NB4 (cell line): Measurements from ENCODE around the gene GMDS.

Experiments used
- POLR2A ChIP-seq: IDR thresholded peaks from 2 replicates; pipeline ENCODE4 v1.6.1; 2011; ENCODE audit warnings: mild to moderate bottlenecking; ENCODE audit not compliant: insufficient read length; ENCODE audit errors: extremely low read depth
- TF ChIP-seq, protein P1 (sequence below): IDR thresholded peaks from one replicate; pipeline ENCODE4 v1.5.1; 2012; ENCODE audit warnings: low read depth, low read length

DNA sequence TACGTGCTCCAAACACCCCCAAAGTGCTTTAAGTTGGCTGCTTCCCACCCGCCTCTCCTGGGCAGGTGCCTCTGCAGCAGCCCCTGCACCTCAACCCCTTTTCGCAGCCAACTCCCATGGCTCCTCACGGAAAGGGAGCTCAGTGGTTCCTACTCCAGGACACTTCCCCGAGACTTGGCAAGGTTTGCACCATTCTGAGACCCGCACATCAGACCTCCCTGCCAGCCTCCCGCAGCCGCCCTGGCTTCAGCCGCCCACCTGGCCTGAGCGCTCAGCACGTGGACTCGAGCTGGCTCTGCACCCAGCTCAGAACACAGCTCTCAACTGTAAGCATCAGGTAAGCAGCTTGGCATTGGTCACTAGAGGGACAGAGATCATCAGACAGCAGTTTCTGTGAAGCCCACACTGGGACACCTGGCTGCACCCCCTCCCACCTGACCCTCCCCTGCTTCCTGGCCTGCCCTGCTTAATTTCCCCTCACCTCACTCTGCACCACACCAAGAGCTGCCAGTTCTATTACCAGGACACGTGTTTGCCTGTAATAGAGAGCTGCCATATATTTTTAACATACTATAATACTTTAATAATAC lies 28.5 kb downstream of the GMDS start:
- TF ChIP-seq, protein P1, sequence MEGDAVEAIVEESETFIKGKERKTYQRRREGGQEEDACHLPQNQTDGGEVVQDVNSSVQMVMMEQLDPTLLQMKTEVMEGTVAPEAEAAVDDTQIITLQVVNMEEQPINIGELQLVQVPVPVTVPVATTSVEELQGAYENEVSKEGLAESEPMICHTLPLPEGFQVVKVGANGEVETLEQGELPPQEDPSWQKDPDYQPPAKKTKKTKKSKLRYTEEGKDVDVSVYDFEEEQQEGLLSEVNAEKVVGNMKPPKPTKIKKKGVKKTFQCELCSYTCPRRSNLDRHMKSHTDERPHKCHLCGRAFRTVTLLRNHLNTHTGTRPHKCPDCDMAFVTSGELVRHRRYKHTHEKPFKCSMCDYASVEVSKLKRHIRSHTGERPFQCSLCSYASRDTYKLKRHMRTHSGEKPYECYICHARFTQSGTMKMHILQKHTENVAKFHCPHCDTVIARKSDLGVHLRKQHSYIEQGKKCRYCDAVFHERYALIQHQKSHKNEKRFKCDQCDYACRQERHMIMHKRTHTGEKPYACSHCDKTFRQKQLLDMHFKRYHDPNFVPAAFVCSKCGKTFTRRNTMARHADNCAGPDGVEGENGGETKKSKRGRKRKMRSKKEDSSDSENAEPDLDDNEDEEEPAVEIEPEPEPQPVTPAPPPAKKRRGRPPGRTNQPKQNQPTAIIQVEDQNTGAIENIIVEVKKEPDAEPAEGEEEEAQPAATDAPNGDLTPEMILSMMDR, result no peak
- no peak for TF ChIP-seq POLR2A
